Measurements from ENCODE around the gene ANAPC13.

Gene ANAPC13

DNA sequence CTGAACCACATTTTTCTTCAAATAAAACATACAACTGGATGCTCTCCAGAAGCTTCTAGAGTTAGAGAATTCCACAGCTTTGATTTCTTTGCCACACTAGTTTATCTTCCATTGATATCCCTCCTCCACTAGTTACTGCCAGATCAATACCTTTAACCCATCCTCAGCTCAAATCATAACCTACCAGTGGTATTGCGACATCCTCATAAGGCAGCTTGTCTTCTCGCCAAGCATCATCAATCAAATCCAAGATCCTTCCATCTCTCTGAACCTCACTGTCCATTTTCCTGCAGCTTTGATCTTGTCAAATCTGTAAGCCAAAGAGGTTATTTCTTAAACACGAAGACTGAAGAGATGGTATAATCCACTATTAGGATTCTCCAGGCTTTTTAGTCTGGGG, 3.2 kb downstream of the ANAPC13 start:
- TF ChIP-seq, protein P1, sequence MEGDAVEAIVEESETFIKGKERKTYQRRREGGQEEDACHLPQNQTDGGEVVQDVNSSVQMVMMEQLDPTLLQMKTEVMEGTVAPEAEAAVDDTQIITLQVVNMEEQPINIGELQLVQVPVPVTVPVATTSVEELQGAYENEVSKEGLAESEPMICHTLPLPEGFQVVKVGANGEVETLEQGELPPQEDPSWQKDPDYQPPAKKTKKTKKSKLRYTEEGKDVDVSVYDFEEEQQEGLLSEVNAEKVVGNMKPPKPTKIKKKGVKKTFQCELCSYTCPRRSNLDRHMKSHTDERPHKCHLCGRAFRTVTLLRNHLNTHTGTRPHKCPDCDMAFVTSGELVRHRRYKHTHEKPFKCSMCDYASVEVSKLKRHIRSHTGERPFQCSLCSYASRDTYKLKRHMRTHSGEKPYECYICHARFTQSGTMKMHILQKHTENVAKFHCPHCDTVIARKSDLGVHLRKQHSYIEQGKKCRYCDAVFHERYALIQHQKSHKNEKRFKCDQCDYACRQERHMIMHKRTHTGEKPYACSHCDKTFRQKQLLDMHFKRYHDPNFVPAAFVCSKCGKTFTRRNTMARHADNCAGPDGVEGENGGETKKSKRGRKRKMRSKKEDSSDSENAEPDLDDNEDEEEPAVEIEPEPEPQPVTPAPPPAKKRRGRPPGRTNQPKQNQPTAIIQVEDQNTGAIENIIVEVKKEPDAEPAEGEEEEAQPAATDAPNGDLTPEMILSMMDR (IDR thresholded peaks at IDR 0.05): no peak
- Histone ChIP-seq H3K4me3 (ENCODE audit: low read depth in 1 of 2, low read length in 1 of 2) (peak overlapping the region in 1 of 2 experiments; percentile 16), H3K4me1 (ENCODE audit: control insufficient read depth in 1 of 2, insufficient read depth in 1 of 2, low read depth in 1 of 2, low read length in 1 of 2) (peaks cover 35 to 42% of the 10 kb centered on the region in 2 experiments), H3K27me3 (no peaks in the 10 kb centered on the region), H3K36me3 (peaks cover 41% of the 10 kb centered on the region), H3K27ac (peak overlapping the region; percentile 100), H3K9me3 (no peaks in the 10 kb centered on the region)

DNA sequence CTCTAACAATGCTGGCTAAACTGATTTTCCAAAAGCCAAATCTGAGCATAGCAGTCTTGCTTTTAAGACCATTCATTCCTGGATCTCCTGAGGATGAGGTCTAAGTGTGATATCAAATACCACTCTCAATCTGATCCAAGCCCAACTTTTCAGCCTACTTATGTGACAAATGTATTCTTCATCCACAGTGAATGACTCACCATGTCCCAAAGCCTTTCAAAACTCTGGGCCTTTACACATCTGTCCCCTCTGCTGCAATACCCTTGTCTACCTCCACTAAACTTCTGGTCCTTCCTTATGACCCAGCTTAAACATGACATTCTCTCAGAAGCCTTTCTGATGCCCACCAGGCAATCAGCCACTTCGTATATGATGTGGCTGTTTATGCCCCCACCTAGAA, 4.6 kb downstream of the ANAPC13 start:
- H3K4me1 ChIP-seq (ENCODE audit: control insufficient read depth in 1 of 2, insufficient read depth in 1 of 2, low read depth in 1 of 2, low read length in 1 of 2): peaks cover 29 to 30% of the 10 kb centered on the region in 2 experiments
- no peaks in the 10 kb centered on the region for H3K27me3 ChIP-seq
- TF ChIP-seq, protein P1 (IDR thresholded peaks at IDR 0.05): no peak
- no peaks in the 10 kb centered on the region for H3K9me3 ChIP-seq
- no peak overlapping the region for H3K27ac ChIP-seq
- H3K4me3 ChIP-seq (ENCODE audit: low read depth in 1 of 2, low read length in 1 of 2): no peak overlapping the region
- peaks cover 55% of the 10 kb centered on the region for H3K36me3 ChIP-seq

DNA sequence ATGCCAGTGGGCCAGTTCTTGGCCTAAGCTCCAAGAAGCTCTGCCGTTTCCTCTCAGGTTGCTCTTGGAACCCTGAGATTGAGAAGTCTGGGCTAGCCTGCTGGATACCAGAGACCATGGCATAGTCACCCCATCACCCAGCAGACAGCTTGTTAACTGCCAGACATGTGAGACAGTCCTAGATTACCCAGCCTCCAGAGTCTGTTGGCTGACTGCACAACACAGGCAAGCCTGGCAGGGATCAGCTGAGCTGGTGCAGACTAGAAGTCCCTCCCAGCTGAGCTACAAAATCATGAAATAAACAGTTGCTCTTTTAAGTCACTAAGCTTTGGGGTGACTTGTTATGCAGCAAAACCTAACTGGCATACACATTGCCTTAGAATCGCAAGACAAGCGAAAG, 5.2 kb downstream of the ANAPC13 start:
- TF ChIP-seq, protein P1 (IDR thresholded peaks at IDR 0.05): no peak
- Histone ChIP-seq H3K36me3 (peaks cover 61% of the 10 kb centered on the region), H3K27me3 (no peaks in the 10 kb centered on the region), H3K27ac (peak overlapping the region; percentile 12), H3K4me3 (ENCODE audit: low read depth in 1 of 2, low read length in 1 of 2) (no peak overlapping the region), H3K9me3 (no peaks in the 10 kb centered on the region), H3K4me1 (ENCODE audit: control insufficient read depth in 1 of 2, insufficient read depth in 1 of 2, low read depth in 1 of 2, low read length in 1 of 2) (peaks cover 29 to 30% of the 10 kb centered on the region in 2 experiments)

DNA sequence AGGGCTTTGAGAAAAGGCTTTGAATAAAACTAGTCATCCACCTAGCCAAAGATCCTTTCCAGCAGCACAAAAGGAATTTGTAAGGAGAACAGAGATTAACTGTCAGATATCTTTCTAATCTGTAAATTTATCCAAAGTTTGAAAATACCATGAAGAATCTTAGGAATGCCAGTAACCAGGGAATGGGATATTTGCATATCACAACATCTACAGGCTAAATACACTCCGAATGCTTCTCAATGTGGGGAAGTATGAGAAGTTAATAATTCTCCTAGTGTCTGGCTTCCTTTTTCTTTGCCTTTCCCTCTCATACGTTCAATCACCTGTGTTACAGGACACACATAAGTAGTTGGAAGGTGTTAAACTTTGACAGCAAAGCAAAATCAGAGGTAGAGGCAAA, 7.8 kb downstream of the ANAPC13 start:
- Histone ChIP-seq H3K27me3 (no peaks in the 10 kb centered on the region), H3K9me3 (no peaks in the 10 kb centered on the region), H3K4me3 (ENCODE audit: low read depth in 1 of 2, low read length in 1 of 2) (no peak overlapping the region), H3K36me3 (peaks cover 67% of the 10 kb centered on the region), H3K27ac (peak overlapping the region; percentile 20), H3K4me1 (ENCODE audit: control insufficient read depth in 1 of 2, insufficient read depth in 1 of 2, low read depth in 1 of 2, low read length in 1 of 2) (peaks cover 5 to 7% of the 10 kb centered on the region in 2 experiments)
- TF ChIP-seq, protein P1 (IDR thresholded peaks at IDR 0.05): no peak

DNA sequence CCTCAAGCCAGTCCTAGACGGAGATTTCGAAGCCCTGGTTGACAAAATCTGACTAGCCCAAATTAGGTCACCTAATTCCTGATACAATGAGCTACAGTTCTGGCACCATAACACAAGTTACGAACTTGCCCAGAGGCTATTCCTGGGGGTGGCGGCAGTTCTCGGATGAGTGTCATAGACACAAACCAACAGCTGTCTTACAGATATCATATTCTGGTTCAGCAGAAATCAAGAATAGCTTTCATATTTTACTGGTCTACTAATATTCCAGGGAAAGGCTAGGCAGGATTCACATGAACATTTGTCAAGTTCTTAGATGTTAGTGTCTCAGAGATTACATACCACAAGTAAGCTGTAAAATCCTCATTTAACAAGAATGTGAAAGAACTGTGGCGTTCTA, 8.8 kb downstream of the ANAPC13 start:
- TF ChIP-seq, protein P1 (IDR thresholded peaks at IDR 0.05): no peak
- H3K4me1 ChIP-seq (ENCODE audit: control insufficient read depth in 1 of 2, insufficient read depth in 1 of 2, low read depth in 1 of 2, low read length in 1 of 2): no peaks in the 10 kb centered on the region
- no peaks in the 10 kb centered on the region for H3K27me3 ChIP-seq
- no peaks in the 10 kb centered on the region for H3K9me3 ChIP-seq
- H3K4me3 ChIP-seq (ENCODE audit: low read depth in 1 of 2, low read length in 1 of 2): no peak overlapping the region
- no peak overlapping the region for H3K27ac ChIP-seq
- peaks cover 65% of the 10 kb centered on the region for H3K36me3 ChIP-seq

DNA sequence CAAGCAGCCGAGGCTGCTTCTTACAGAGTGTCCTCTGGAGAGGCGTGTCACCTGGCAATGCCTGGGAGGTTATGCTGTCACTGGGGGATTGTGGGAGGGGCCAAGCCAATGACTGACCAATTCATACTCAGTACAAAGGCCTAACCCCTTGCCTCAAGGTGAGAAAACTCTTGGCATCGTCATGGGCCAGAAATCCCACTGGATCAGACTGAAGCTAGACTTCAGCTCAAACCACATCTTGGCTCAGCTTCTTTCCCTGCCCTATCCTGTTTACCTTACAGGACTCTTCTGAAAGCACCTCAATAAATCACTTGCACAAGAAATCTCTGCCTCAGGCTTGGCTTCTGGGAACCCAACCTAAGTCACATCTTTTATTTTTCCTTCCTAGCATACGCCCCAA, 9.5 kb downstream of the ANAPC13 start:
- Histone ChIP-seq H3K4me1 (ENCODE audit: control insufficient read depth in 1 of 2, insufficient read depth in 1 of 2, low read depth in 1 of 2, low read length in 1 of 2) (no peaks in the 10 kb centered on the region), H3K27me3 (no peaks in the 10 kb centered on the region), H3K27ac (no peak overlapping the region), H3K9me3 (no peaks in the 10 kb centered on the region), H3K36me3 (peaks cover 58% of the 10 kb centered on the region), H3K4me3 (ENCODE audit: low read depth in 1 of 2, low read length in 1 of 2) (no peak overlapping the region)
- TF ChIP-seq, protein P1 (IDR thresholded peaks at IDR 0.05): no peak
